ENCODE results near the gene THSD8.

THSD8 gene

GRCh38 chr19:12799742-12800465, 2.0 kb upstream of the THSD8 start (continued):
- TF ChIP-seq, protein P1, sequence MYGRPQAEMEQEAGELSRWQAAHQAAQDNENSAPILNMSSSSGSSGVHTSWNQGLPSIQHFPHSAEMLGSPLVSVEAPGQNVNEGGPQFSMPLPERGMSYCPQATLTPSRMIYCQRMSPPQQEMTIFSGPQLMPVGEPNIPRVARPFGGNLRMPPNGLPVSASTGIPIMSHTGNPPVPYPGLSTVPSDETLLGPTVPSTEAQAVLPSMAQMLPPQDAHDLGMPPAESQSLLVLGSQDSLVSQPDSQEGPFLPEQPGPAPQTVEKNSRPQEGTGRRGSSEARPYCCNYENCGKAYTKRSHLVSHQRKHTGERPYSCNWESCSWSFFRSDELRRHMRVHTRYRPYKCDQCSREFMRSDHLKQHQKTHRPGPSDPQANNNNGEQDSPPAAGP (tag by site-specific recombination; IDR thresholded peaks at IDR 0.05): no peak
- TF ChIP-seq ZNF548 (tag by site-specific recombination; IDR thresholded peaks at IDR 0.05) (no peak), ZNF677 (tag by site-specific recombination; IDR thresholded peaks at IDR 0.05) (no peak), ZNF324 (tag by site-specific recombination; IDR thresholded peaks at IDR 0.05) (no peak), ZNF530 (tag by site-specific recombination; IDR thresholded peaks at IDR 0.05; ENCODE audit: low read depth) (no peak), ZNF350 (tag by site-specific recombination; IDR thresholded peaks at IDR 0.05) (no peak), ZNF140 (tag by site-specific recombination; IDR thresholded peaks at IDR 0.05) (no peak)
- TF ChIP-seq, protein P2, sequence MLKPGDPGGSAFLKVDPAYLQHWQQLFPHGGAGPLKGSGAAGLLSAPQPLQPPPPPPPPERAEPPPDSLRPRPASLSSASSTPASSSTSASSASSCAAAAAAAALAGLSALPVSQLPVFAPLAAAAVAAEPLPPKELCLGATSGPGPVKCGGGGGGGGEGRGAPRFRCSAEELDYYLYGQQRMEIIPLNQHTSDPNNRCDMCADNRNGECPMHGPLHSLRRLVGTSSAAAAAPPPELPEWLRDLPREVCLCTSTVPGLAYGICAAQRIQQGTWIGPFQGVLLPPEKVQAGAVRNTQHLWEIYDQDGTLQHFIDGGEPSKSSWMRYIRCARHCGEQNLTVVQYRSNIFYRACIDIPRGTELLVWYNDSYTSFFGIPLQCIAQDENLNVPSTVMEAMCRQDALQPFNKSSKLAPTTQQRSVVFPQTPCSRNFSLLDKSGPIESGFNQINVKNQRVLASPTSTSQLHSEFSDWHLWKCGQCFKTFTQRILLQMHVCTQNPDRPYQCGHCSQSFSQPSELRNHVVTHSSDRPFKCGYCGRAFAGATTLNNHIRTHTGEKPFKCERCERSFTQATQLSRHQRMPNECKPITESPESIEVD (tag by site-specific recombination; IDR thresholded peaks at IDR 0.05): no peak

GRCh38 chr19:12800466-12800770, 1.5 kb upstream of the THSD8 start:
- TF ChIP-seq ZNF626 (tag by site-specific recombination; IDR thresholded peaks at IDR 0.05) (no peak), ZNF202 (tag by site-specific recombination; IDR thresholded peaks at IDR 0.05; ENCODE audit: borderline replicate concordance) (no peak), ZNF121 (tag by site-specific recombination; IDR thresholded peaks at IDR 0.05) (no peak), ZNF677 (tag by site-specific recombination; IDR thresholded peaks at IDR 0.05) (no peak), ZNF561 (tag by site-specific recombination; IDR thresholded peaks at IDR 0.05; ENCODE audit: borderline replicate concordance) (no peak), MZF1 (tag by site-specific recombination; IDR thresholded peaks at IDR 0.05; ENCODE audit: borderline replicate concordance) (no peak), ZNF416 (tag by site-specific recombination; IDR thresholded peaks at IDR 0.05) (no peak), ZNF354C (tag by site-specific recombination; IDR thresholded peaks at IDR 0.05; ENCODE audit: borderline replicate concordance, low read depth) (no peak), SCRT2 (tag by site-specific recombination; IDR thresholded peaks at IDR 0.05) (peak; percentile 22; the same call in 1 of the 2 replicates), ZNF175 (tag by site-specific recombination; IDR thresholded peaks at IDR 0.05) (no peak), ZBTB7A (tag by site-specific recombination; IDR thresholded peaks at IDR 0.05; ENCODE audit: low read depth) (no peak), ZNF776 (tag by site-specific recombination; IDR thresholded peaks at IDR 0.05; ENCODE audit: borderline replicate concordance) (no peak), ZNF423 (tag by site-specific recombination; IDR thresholded peaks at IDR 0.05) (no peak), SP7 (tag by site-specific recombination; IDR thresholded peaks at IDR 0.05) (0 out of 2 replicates have a peak, but pooled peaks have one; percentile 26), ZNF792 (tag by site-specific recombination; IDR thresholded peaks at IDR 0.05) (no peak)
- TF ChIP-seq, protein P3, sequence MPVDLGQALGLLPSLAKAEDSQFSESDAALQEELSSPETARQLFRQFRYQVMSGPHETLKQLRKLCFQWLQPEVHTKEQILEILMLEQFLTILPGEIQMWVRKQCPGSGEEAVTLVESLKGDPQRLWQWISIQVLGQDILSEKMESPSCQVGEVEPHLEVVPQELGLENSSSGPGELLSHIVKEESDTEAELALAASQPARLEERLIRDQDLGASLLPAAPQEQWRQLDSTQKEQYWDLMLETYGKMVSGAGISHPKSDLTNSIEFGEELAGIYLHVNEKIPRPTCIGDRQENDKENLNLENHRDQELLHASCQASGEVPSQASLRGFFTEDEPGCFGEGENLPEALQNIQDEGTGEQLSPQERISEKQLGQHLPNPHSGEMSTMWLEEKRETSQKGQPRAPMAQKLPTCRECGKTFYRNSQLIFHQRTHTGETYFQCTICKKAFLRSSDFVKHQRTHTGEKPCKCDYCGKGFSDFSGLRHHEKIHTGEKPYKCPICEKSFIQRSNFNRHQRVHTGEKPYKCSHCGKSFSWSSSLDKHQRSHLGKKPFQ (tag by site-specific recombination; IDR thresholded peaks at IDR 0.05): no peak
- peaks cover 14 to 29% of the 10 kb centered on the region in 2 experiments; a peak in 2 of 3 replicates for H3K36me3 ChIP-seq (ENCODE audit: control insufficient read depth in 2 of 2, insufficient read depth in 1 of 2, low read length in 2 of 2)
- H3K9me3 ChIP-seq (ENCODE audit: control insufficient read depth, insufficient read depth, low read depth, low read length): no peaks in the 10 kb centered on the region
- POLR2A ChIA-PET: interaction anchor here (0.6 to 2.8 kb wide), 3 partner anchors 9 to 31 kb away, joined by 3 to 18 read pairs (median 10); partner anchors contain the start of gene JUNB
- H3K27ac ChIP-seq (ENCODE audit: extremely low read depth, low read depth, low read length): no peak overlapping the region; the same call in 1 of the 2 replicates
- no peaks in the 10 kb centered on the region for H3K4me1 ChIP-seq (ENCODE audit: control insufficient read depth, insufficient read depth, low read length)
- peak overlapping the region; percentile 86 for H3K4me3 ChIP-seq (ENCODE audit: low read depth, low read length)
- CTCF ChIA-PET: interaction anchor here (0.7 to 16.5 kb wide), 5 partner anchors 23 to 84 kb away, joined by 3 to 386 read pairs (median 7); partner anchors contain the start of gene HOOK2
